Measurements from ENCODE around the gene KLHL15. TPM values are rescaled to one million over a fixed set of nuclear protein-coding genes. Genes with fewer than 3 reads are reported as not detected.
"Not testable (repeated sequence)": the region's sequence is repeated elsewhere in the genome, so short reads cannot be mapped to it uniquely, and the experiment has no call there.

KLHL15 gene
- 5.2 and 8.1 TPM in 2 replicates for total RNA-seq (2014; rRNA removed; shearing (Covaris generic))

GRCh38 chrX:24027086-24027485 lies at the start of gene KLHL15:
Gene KLHL15, minus strand, starts transcription at chrX:24027186. Its CDS starts 20,493 bp downstream, at chrX:24006693.
- no peak for DNase-seq (ENCODE audit: low spot score)
- in situ Hi-C loops (cut with HindIII; ENCODE audit: low sequenced_read_pairs), result no loop called here

- no peak for DNase-seq (ENCODE audit: low spot score)
- in situ Hi-C loops (cut with HindIII; ENCODE audit: low sequenced_read_pairs), result no loop called here
These were observed 42.9 kb upstream of the KLHL15 start for GRCh38 chrX:24069877-24070276.

GRCh38 chrX:24063488-24063887 lies 36.5 kb upstream of the KLHL15 start:
- in situ Hi-C loops (cut with HindIII; ENCODE audit: low sequenced_read_pairs), result no loop called here
- no peak for DNase-seq (ENCODE audit: low spot score)

- in situ Hi-C loops (cut with HindIII; ENCODE audit: low sequenced_read_pairs), result no loop called here
- DNase-seq (ENCODE audit: low spot score), result no peak
These were observed 28.0 kb upstream of the KLHL15 start for GRCh38 chrX:24055043-24055356.

- in situ Hi-C loops (cut with HindIII; ENCODE audit: low sequenced_read_pairs), result no loop called here
These were observed 27.4 kb upstream of the KLHL15 start, which contains the start of gene EIF2S3 for GRCh38 chrX:24054182-24055042. Gene EIF2S3, plus strand, starts transcription at chrX:24054956. Its CDS starts 13 bp downstream, at chrX:24054969.

GRCh38 chrX:24050522-24051318 lies 23.7 kb upstream of the KLHL15 start:
- in situ Hi-C loops (cut with HindIII; ENCODE audit: low sequenced_read_pairs); DNase-seq (ENCODE audit: low spot score): not testable (repeated sequence)

More at GRCh38 chrX:24054182-24055042, 27.4 kb upstream of the KLHL15 start, which contains the start of gene EIF2S3:
- DNase-seq (ENCODE audit: low spot score), result peak; percentile 95

GRCh38 chrX:24049643-24050042 lies 22.7 kb upstream of the KLHL15 start:
- in situ Hi-C loops (cut with HindIII; ENCODE audit: low sequenced_read_pairs), result not testable (repeated sequence)

GRCh38 chrX:24046060-24046459 lies 19.1 kb upstream of the KLHL15 start:
- in situ Hi-C loops (cut with HindIII; ENCODE audit: low sequenced_read_pairs); DNase-seq (ENCODE audit: low spot score): not testable (repeated sequence)

More at GRCh38 chrX:24049643-24050042, 22.7 kb upstream of the KLHL15 start:
- DNase-seq (ENCODE audit: low spot score), result not testable (repeated sequence)

GRCh38 chrX:24037729-24038128 lies 10.7 kb upstream of the KLHL15 start:
- no peak for DNase-seq (ENCODE audit: low spot score)
- in situ Hi-C loops (cut with HindIII; ENCODE audit: low sequenced_read_pairs), result no loop called here

GRCh38 chrX:24034485-24034884 lies 7.5 kb upstream of the KLHL15 start:
- no peak for DNase-seq (ENCODE audit: low spot score)
- in situ Hi-C loops (cut with HindIII; ENCODE audit: low sequenced_read_pairs), result no loop called here

- in situ Hi-C loops (cut with HindIII; ENCODE audit: low sequenced_read_pairs), result no loop called here
- DNase-seq (ENCODE audit: low spot score), result no peak
These were observed 3.6 kb upstream of the KLHL15 start for GRCh38 chrX:24030597-24030996.

- in situ Hi-C loops (cut with HindIII; ENCODE audit: low sequenced_read_pairs), result no loop called here
- DNase-seq (ENCODE audit: low spot score), result no peak
These were observed 999 bp upstream of the KLHL15 start for GRCh38 chrX:24027985-24028384.

GRCh38 chrX:24026432-24026831 lies 554 bp downstream of the KLHL15 start:
- in situ Hi-C loops (cut with HindIII; ENCODE audit: low sequenced_read_pairs), result no loop called here
- peak; percentile 23 for DNase-seq (ENCODE audit: low spot score)

- DNase-seq (ENCODE audit: low spot score), result peak; percentile 51
- in situ Hi-C loops (cut with HindIII; ENCODE audit: low sequenced_read_pairs), result no loop called here
These were observed 1.1 kb downstream of the KLHL15 start for GRCh38 chrX:24025741-24026403.

GRCh38 chrX:24024819-24025740 lies 1.9 kb downstream of the KLHL15 start:
- in situ Hi-C loops (cut with HindIII; ENCODE audit: low sequenced_read_pairs), result no loop called here
- DNase-seq (ENCODE audit: low spot score), result peak; percentile 69

GRCh38 chrX:24023972-24024669 lies 2.9 kb downstream of the KLHL15 start:
- in situ Hi-C loops (cut with HindIII; ENCODE audit: low sequenced_read_pairs), result no loop called here
- peak; percentile 28 for DNase-seq (ENCODE audit: low spot score)

- DNase-seq (ENCODE audit: low spot score), result no peak
- in situ Hi-C loops (cut with HindIII; ENCODE audit: low sequenced_read_pairs), result no loop called here
These were observed 3.4 kb downstream of the KLHL15 start for GRCh38 chrX:24023544-24023943.

GRCh38 chrX:24020306-24020876 lies 6.6 kb downstream of the KLHL15 start:
- in situ Hi-C loops (cut with HindIII; ENCODE audit: low sequenced_read_pairs), result no loop called here
- DNase-seq (ENCODE audit: low spot score), result no peak
